Thyroid gland (tissue), 4 donors: ENCODE results near the gene AK9. TPM values are rescaled to one million over a fixed set of nuclear protein-coding genes. Genes with fewer than 3 reads are reported as not detected.

ENCODE experiments used
- DNase-seq, 2 donors: peaks; one replicate each; pipeline ENCODE4 v3.0.0-alpha.2; 2019
- H3K27ac ChIP-seq, 3 donors: fragments of 200-600 bp; sonication (generic); 1 replicate in 2 of 3; 2 replicates in 1 of 3; pipeline ENCODE4 v1.5.1; 2016 to 2019; ENCODE audit warnings: mild to moderate bottlenecking in 1 of 3, moderate library complexity in 1 of 3
- H3K27me3 ChIP-seq: fragments of 200-600 bp; sonication (generic); one replicate; pipeline ENCODE4 v1.5.1; 2019
- H3K36me3 ChIP-seq, 2 donors: fragments of 200-600 bp; sonication (generic); one replicate each; pipeline ENCODE4 v1.5.1; 2016 to 2019
- H3K4me1 ChIP-seq, 2 donors: fragments of 200-600 bp; sonication (generic); one replicate each; pipeline ENCODE4 v1.5.1; 2017 to 2019
- H3K4me3 ChIP-seq, 3 donors: fragments of 200-600 bp; sonication (generic); replicated peaks in 1 of 3; 1 replicate in 2 of 3; 2 replicates in 1 of 3; pipeline ENCODE4 v1.5.1; 2016; ENCODE audit warnings: mild to moderate bottlenecking in 1 of 3
- H3K9me3 ChIP-seq: fragments of 200-600 bp; sonication (generic); one replicate; pipeline ENCODE4 v1.5.1; 2017
- POLR2A ChIP-seq, 2 donors: fragments of 450-650 bp; IDR thresholded peaks; one replicate each; pipeline ENCODE4 v1.6.1; 2017; ENCODE audit warnings: antibody characterized with exemption in 2 of 2, mild to moderate bottlenecking in 2 of 2, moderate library complexity in 1 of 2
- WGBS, 2 donors: methylation state at CpG; one replicate each; pipeline ENCODE4 v1.1.5; 2017; 5-methylcytosine and 5-hydroxymethylcytosine counted together
- intact Hi-C: fragments of 100-400 bp; cut with DNase I; formaldehyde crosslinking; loops from one replicate; pipeline ENCODE4 v1.15.1; 2023
- total RNA-seq, 4 donors: library from RNA; depleted of rRNA; stranded (reverse); fragments of >200 nt; gene quantifications; one replicate each; pipeline ENCODE4 v1.2.3, GENCODE V29; 2016
- TF ChIP-seq, protein P1 (sequence below), 6 experiments: fragments of 200-600 bp in 3 of 6; fragments of 450-650 bp in 3 of 6; sonication (generic) in 3 of 6; IDR thresholded peaks; one replicate each; pipeline ENCODE4 v1.5.1; 2016 to 2019; ENCODE audit warnings: antibody characterized with exemption in 6 of 6, mild to moderate bottlenecking in 2 of 6, inconsistent platforms in 1 of 6, moderate library complexity in 1 of 6

Gene AK9
- total RNA-seq, 4 donors from 2014 or later: 12.5 to 42.6 (median 15.3) TPM

GRCh38 chr6:109718991-109719390, 28.0 kb upstream of the AK9 start:
- Histone ChIP-seq H3K27ac (no peak overlapping the region), H3K4me3 (no peak overlapping the region), H3K9me3 (no peaks in the 10 kb centered on the region), H3K36me3 (no peaks in the 10 kb centered on the region), H3K4me1 (peaks cover 0 to 4% of the 10 kb centered on the region in 2 donors), H3K27me3 (no peaks in the 10 kb centered on the region)
- TF ChIP-seq, protein P1, sequence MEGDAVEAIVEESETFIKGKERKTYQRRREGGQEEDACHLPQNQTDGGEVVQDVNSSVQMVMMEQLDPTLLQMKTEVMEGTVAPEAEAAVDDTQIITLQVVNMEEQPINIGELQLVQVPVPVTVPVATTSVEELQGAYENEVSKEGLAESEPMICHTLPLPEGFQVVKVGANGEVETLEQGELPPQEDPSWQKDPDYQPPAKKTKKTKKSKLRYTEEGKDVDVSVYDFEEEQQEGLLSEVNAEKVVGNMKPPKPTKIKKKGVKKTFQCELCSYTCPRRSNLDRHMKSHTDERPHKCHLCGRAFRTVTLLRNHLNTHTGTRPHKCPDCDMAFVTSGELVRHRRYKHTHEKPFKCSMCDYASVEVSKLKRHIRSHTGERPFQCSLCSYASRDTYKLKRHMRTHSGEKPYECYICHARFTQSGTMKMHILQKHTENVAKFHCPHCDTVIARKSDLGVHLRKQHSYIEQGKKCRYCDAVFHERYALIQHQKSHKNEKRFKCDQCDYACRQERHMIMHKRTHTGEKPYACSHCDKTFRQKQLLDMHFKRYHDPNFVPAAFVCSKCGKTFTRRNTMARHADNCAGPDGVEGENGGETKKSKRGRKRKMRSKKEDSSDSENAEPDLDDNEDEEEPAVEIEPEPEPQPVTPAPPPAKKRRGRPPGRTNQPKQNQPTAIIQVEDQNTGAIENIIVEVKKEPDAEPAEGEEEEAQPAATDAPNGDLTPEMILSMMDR (IDR thresholded peaks at IDR 0.05): no peak
- TF ChIP-seq POLR2A (IDR thresholded peaks at IDR 0.05): no peak
- DNase-seq: no peak
- intact Hi-C loops: no loop called here
- 98% methylated on average over 5 of the region's 5 CpGs for WGBS, 2 donors

- Histone ChIP-seq H3K4me1 (peaks cover 0 to 4% of the 10 kb centered on the region in 2 donors), H3K36me3 (no peaks in the 10 kb centered on the region), H3K27ac (no peak overlapping the region), H3K9me3 (no peaks in the 10 kb centered on the region), H3K4me3 (no peak overlapping the region), H3K27me3 (no peaks in the 10 kb centered on the region)
- TF ChIP-seq, protein P1 (IDR thresholded peaks at IDR 0.05): no peak
- no peak for TF ChIP-seq POLR2A (IDR thresholded peaks at IDR 0.05)
- intact Hi-C loops: no loop called here
- 83 to 93% methylated on average over 2 of the region's 2 CpGs for WGBS, 2 donors
- no peak for DNase-seq
These were observed 27.0 kb upstream of the AK9 start for GRCh38 chr6:109717971-109718370.

DNA sequence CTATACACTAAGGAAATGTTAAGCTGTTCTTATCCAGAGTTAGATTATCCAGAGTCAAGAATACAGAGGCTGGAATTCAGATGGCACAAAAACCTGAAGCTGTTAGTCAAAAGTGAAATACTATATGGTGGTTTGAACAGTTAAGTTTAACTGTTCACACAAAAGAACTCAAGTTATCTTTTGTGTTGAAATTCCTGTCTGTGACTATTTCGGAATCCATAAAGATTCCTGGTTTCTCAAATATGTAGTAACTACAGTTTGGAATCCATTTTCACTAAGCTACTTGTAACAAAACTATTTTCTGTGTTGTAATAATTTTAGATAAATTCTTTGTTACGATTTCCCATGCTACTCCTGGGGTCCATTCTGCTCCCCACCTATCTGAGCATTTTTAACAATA, 24.6 kb upstream of the AK9 start:
- intact Hi-C loops: no loop called here
- H3K4me1 ChIP-seq: no peaks in the 10 kb centered on the region
- DNase-seq: no peak
- no peak overlapping the region for H3K27ac ChIP-seq
- H3K36me3 ChIP-seq: no peaks in the 10 kb centered on the region
- no peaks in the 10 kb centered on the region for H3K9me3 ChIP-seq
- H3K4me3 ChIP-seq: no peak overlapping the region
- TF ChIP-seq POLR2A (IDR thresholded peaks at IDR 0.05): no peak
- TF ChIP-seq, protein P1 (IDR thresholded peaks at IDR 0.05): no peak
- 93 to 97% methylated on average over 2 of the region's 2 CpGs for WGBS, 2 donors
- no peaks in the 10 kb centered on the region for H3K27me3 ChIP-seq

DNA sequence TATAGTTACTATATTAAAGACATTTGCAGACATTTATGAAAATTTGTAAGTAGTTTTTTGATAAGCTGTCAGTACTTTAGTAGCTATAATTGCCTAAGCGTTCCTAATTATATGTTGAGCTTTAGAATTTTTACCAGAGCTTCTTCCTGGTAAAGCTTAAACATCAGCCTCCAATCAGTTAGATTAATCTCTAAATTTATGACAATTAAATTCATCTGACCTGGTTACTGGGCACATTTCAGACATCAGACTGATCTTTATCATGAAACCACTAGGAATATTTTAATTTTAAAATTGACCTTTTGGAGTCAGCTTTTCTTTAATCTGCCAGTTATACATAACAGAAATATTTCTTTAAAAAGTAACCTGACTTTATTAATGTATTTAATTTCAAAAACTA, 23.6 kb upstream of the AK9 start:
- no peaks in the 10 kb centered on the region for H3K27me3 ChIP-seq
- H3K4me1 ChIP-seq: no peaks in the 10 kb centered on the region
- no peak overlapping the region for H3K27ac ChIP-seq
- DNase-seq: no peak
- no peak overlapping the region for H3K4me3 ChIP-seq
- no peaks in the 10 kb centered on the region for H3K36me3 ChIP-seq
- H3K9me3 ChIP-seq: no peaks in the 10 kb centered on the region
- WGBS, 2 donors: 95 to 96% methylated on average over 1 of the region's 1 CpG
- intact Hi-C loops: no loop called here
- TF ChIP-seq POLR2A (IDR thresholded peaks at IDR 0.05): no peak
- TF ChIP-seq, protein P1 (IDR thresholded peaks at IDR 0.05): no peak

DNA sequence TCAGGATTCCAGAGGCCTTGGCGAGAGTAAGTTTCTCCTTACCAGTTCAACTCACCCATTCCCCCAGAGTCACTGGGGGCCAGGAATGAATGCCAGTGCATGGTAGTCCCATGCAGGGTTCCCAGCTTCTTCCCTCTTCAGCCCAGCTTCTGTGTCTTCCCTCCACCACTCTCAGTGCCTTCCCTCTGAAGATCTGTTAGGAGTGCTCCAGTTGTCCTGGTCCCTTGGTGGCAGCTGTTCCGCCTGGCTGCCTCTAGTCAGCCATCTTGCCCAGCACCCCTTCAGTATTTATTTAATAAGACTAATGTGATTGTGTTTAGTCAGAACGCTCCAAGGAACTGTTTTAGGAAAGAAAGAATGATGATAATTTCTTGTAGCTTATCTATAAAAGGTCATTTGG, 23.2 kb upstream of the AK9 start:
- no peak overlapping the region for H3K27ac ChIP-seq
- 90 to 92% methylated on average over 3 of the region's 3 CpGs for WGBS, 2 donors
- no peak for TF ChIP-seq POLR2A (IDR thresholded peaks at IDR 0.05)
- TF ChIP-seq, protein P1 (IDR thresholded peaks at IDR 0.05): no peak
- no peaks in the 10 kb centered on the region for H3K27me3 ChIP-seq
- no peaks in the 10 kb centered on the region for H3K9me3 ChIP-seq
- no peak for DNase-seq
- no peak overlapping the region for H3K4me3 ChIP-seq
- no peaks in the 10 kb centered on the region for H3K4me1 ChIP-seq
- intact Hi-C loops: no loop called here
- no peaks in the 10 kb centered on the region for H3K36me3 ChIP-seq
